Pancreas (tissue), 10 donors: ENCODE measurements around the gene REV3L. TPM values are rescaled to one million over a fixed set of nuclear protein-coding genes. Genes with fewer than 3 reads are reported as not detected.

Source experiments
- ATAC-seq, 4 donors: fragments of 200-7000 bp; cut with Tn5 transposase; one replicate each; pipeline versions ENCODE4 v1.8.0 to v1.9.1; 2020; ENCODE audit warnings: mild to moderate bottlenecking in 4 of 4, moderate library complexity in 4 of 4
- DNase-seq, 6 donors: peaks; one replicate each; pipeline ENCODE4 v3.0.0-alpha.2; 2020
- FAIRE-seq: peaks from 2 replicates; lab custom pipeline; 2012; peaks lifted over from hg19 to GRCh38; lab: Jason Lieb, UNC
- H3K27ac ChIP-seq, 4 donors: fragments of 200-600 bp; sonication (generic); 1 replicate in 3 of 4; 2 replicates in 1 of 4; pipeline versions ENCODE4 v1.5.0 to v1.8.0; 2020
- H3K27me3 ChIP-seq, 4 donors: fragments of 200-600 bp; one replicate each; pipeline ENCODE4 v1.8.0; 2021
- H3K36me3 ChIP-seq, 3 donors: fragments of 200-600 bp; sonication (generic) in 1 of 3; one replicate each; pipeline versions ENCODE4 v1.5.0 to v1.8.0; 2020 to 2021
- H3K4me1 ChIP-seq, 3 donors: fragments of 200-600 bp; one replicate each; pipeline ENCODE4 v1.8.0; 2021
- H3K4me3 ChIP-seq, 4 donors: fragments of 200-600 bp; sonication (generic) in 2 of 4; one replicate each; pipeline versions ENCODE4 v1.5.0 to v1.8.0; 2020 to 2021
- H3K9me3 ChIP-seq, 4 donors: fragments of 200-600 bp; one replicate each; pipeline ENCODE4 v1.8.0; 2021
- CTCF ChIP-seq, 4 donors: fragments of 200-600 bp; sonication (generic) in 3 of 4; IDR thresholded peaks; one replicate each; pipeline versions ENCODE4 v1.5.0 to v1.8.0; 2021; ENCODE audit warnings: antibody characterized with exemption in 4 of 4
- WGBS, 2 donors: extraction: QIAGEN DNeasy Blood & Tissue Kit; methylation state at CpG; one replicate each; pipeline ENCODE4 v1.1.7; 2013; 5-methylcytosine and 5-hydroxymethylcytosine counted together
- intact Hi-C, 3 donors: fragments of 100-400 bp; cut with DNase I; formaldehyde crosslinking; loops; one replicate each; pipeline versions ENCODE4 v1.11.1 to v1.14.2; 2022
- polyA plus RNA-seq, 2 donors: library from polyadenylated mRNA; stranded (reverse); fragments of 200-250 nt; gene quantifications; one replicate each; pipeline ENCODE4 v1.2.3, GENCODE V29; 2013
- total RNA-seq, 6 donors: library from RNA; stranded (reverse); fragmentation: NEBNext Ultra II Directional in 4 of 6; extraction: Animal tissue kit (Norgen Biotek cat#: 25700) in 4 of 6; gene quantifications; one replicate each; pipeline versions ENCODE4 v1.2.1 to v1.2.4, GENCODE V29; 2021 to 2023
- donor health status: healthy with polysubstance abuse.
- donor health status: DM: no; HTN: no; CAD: no; lungs with moderate emphysema.
- donor health status: DM: no; HTN: no; CAD: no.
- donor health status: control.
- donor health status: control.
- donor health status: Bipolar disorder and iron deficiency.
- donor health status: DM: yes; HTN: yes; CAD: no.
- donor health status: DM: no; HTN: no; CAD: no.
- donor health status: DM: no; HTN: no; CAD: no.
- donor health status: DM: yes; HTN: yes; CAD: no.

REV3L gene
- total and polyA plus RNA-seq, 8 donors: 6.9 to 22.0 (median 15.2) TPM

DNA sequence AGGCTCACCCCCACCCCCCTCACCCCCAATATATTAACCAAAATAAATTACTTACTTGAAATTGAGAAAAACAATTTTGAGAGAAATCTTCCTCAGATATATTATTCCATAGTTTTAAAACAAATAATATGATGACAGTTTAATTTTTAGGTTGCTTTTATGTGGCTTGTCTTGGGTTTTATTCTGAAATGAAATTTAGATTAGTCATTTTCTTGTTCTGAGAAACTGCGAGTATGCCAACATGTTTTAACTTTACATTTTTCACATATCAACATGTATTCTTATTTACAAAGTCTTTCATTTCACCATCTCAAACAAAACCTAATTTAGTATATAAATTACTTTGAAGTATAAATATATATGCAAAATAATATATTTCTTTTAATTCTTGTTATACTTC, 11.1 kb downstream of the REV3L start:
- FAIRE-seq (no peak), DNase-seq (no peak), ATAC-seq (no peak)
- Histone ChIP-seq H3K4me3 (no peak overlapping the region), H3K27me3 (no peaks in the 10 kb centered on the region), H3K36me3 (no peaks in the 10 kb centered on the region), H3K4me1 (peaks cover 0 to 8% (median 0%) of the 10 kb centered on the region in 3 donors), H3K9me3 (no peaks in the 10 kb centered on the region), H3K27ac (no peak overlapping the region)
- TF ChIP-seq CTCF (IDR thresholded peaks at IDR 0.05): no peak
- intact Hi-C loops: no loop called here
- 86 to 96% methylated on average over 1 of the region's 1 CpG for WGBS, 2 donors

DNA sequence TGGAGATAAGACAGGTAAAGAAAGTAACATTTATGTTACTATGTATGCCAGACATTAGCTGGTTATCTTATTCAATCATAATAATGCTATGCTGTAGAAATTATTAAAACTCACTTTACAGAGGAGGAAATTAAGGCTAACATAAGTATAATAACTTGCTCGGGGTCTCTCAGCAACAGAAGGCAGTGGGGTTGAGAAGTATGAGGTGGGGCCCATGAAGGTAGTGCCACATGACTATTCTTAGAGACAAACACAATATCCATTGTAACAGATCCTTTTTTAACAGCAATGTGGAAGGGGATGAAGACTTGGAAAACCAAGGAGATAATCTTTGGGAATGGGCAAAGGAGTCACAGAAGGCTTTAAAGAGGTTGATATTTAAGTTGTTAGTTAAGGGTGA, 11.5 kb downstream of the REV3L start:
- 50 to 91% methylated on average over 1 of the region's 1 CpG for whole genome bisulfite sequencing, 2 donors
- no peak for TF ChIP-seq CTCF (IDR thresholded peaks at IDR 0.05)

DNA sequence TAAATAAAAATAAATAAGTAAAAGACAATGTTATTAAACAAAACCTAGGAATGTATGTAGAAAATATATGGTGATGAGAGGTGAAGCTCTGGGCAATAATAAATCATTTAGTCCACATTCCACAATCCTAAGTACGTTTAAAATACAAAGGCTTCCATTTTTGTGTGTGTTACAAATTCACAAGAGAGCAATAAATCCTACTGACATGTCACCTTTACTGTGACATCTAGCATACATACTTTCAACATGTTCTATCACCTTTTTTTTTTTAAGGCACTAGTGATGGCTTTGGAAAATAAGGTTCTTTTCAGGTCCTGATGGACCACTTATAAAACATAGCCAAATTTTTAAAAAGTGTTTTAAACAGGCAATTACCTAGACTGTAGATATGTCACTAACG, 12.0 kb downstream of the REV3L start:
- ATAC-seq: no peak
- Histone ChIP-seq H3K27me3 (no peaks in the 10 kb centered on the region), H3K36me3 (no peaks in the 10 kb centered on the region), H3K4me3 (no peak overlapping the region), H3K4me1 (peaks cover 0 to 8% (median 0%) of the 10 kb centered on the region in 3 donors), H3K9me3 (no peaks in the 10 kb centered on the region), H3K27ac (no peak overlapping the region)
- no peak for FAIRE-seq
- no peak for TF ChIP-seq CTCF (IDR thresholded peaks at IDR 0.05)
- intact Hi-C loops: no loop called here
- no peak for DNase-seq
- 85 to 91% methylated on average over 2 of the region's 2 CpGs for WGBS, 2 donors

More for the DNA sequence above, 11.5 kb downstream of the REV3L start:
- intact Hi-C loops: no loop called here
- H3K4me3 ChIP-seq: no peak overlapping the region
- ATAC-seq (no peak), FAIRE-seq (no peak), DNase-seq (no peak)
- H3K9me3 ChIP-seq: no peaks in the 10 kb centered on the region
- H3K27ac ChIP-seq: no peak overlapping the region
- peaks cover 0 to 8% (median 0%) of the 10 kb centered on the region in 3 donors for H3K4me1 ChIP-seq
- no peaks in the 10 kb centered on the region for H3K36me3 ChIP-seq
- no peaks in the 10 kb centered on the region for H3K27me3 ChIP-seq

GRCh38 chr6:111469543-111469942, 13.5 kb downstream of the REV3L start:
- Histone ChIP-seq H3K9me3 (no peaks in the 10 kb centered on the region), H3K4me1 (peaks cover 0 to 8% (median 0%) of the 10 kb centered on the region in 3 donors), H3K4me3 (no peak overlapping the region), H3K36me3 (no peaks in the 10 kb centered on the region), H3K27me3 (no peaks in the 10 kb centered on the region), H3K27ac (no peak overlapping the region)
- no peak for TF ChIP-seq CTCF (IDR thresholded peaks at IDR 0.05)
- WGBS, 2 donors: 93 to 94% methylated on average over 5 of the region's 5 CpGs
- ATAC-seq (no peak), FAIRE-seq (no peak), DNase-seq (no peak)
- intact Hi-C loops: no loop called here

- WGBS, 2 donors: 89 to 90% methylated on average over 5 of the region's 5 CpGs
- Histone ChIP-seq H3K27me3 (no peaks in the 10 kb centered on the region), H3K36me3 (no peaks in the 10 kb centered on the region), H3K9me3 (no peaks in the 10 kb centered on the region), H3K4me3 (no peak overlapping the region), H3K27ac (no peak overlapping the region), H3K4me1 (peaks cover 0 to 8% (median 2%) of the 10 kb centered on the region in 3 donors)
- ATAC-seq (no peak), DNase-seq (no peak), FAIRE-seq (no peak)
- TF ChIP-seq CTCF (IDR thresholded peaks at IDR 0.05): no peak
- intact Hi-C loops: no loop called here
These were observed 14.5 kb downstream of the REV3L start for GRCh38 chr6:111468329-111469012.
